Ovary (tissue), 9 donors: Measurements from ENCODE around the gene RASSF5. TPM values are rescaled to one million over a fixed set of nuclear protein-coding genes. Genes with fewer than 3 reads are reported as not detected.

ENCODE experiments used
- DNase-seq, 5 donors: peaks; one replicate each; pipeline ENCODE4 v3.0.0-alpha.2; 2019 to 2020
- H3K27ac ChIP-seq, 2 donors: fragments of 200-600 bp; one replicate each; pipeline versions ENCODE4 v1.5.1 to v1.8.0; 2019 to 2022
- H3K27me3 ChIP-seq: fragments of 200-600 bp; one replicate; pipeline ENCODE4 v1.8.0; 2022
- H3K36me3 ChIP-seq: fragments of 200-600 bp; sonication (generic); one replicate; pipeline ENCODE4 v1.5.1; 2019
- H3K4me1 ChIP-seq: one replicate; pipeline ENCODE4 v1.8.1; 2013; ENCODE audit warnings: mild to moderate bottlenecking, moderate library complexity; ENCODE audit not compliant: insufficient read depth
- H3K4me3 ChIP-seq: fragments of 200-600 bp; sonication (generic); one replicate; pipeline ENCODE4 v1.5.1; 2017
- H3K9me3 ChIP-seq, 2 donors: fragments of 200-600 bp in 1 of 2; sonication (generic) in 1 of 2; one replicate each; pipeline versions ENCODE4 v1.5.1 to v1.8.1; 2013 to 2019; ENCODE audit warnings: mild to moderate bottlenecking in 1 of 2, moderate library complexity in 1 of 2
- EP300 ChIP-seq: sonication (generic); formaldehyde crosslinking; IDR thresholded peaks from one replicate; pipeline ENCODE4 v1.6.1; 2017; ENCODE audit warnings: antibody characterized with exemption
- POLR2A ChIP-seq: fragments of 450-650 bp; IDR thresholded peaks from one replicate; pipeline ENCODE4 v1.6.1; 2017; ENCODE audit warnings: antibody characterized with exemption, mild to moderate bottlenecking, moderate library complexity
- WGBS, 3 donors: extraction: QIAGEN DNeasy Blood & Tissue Kit in 1 of 3; methylation state at CpG; one replicate each; pipeline versions ENCODE4 v1.1.5 to v1.1.7; 2013 to 2017; 5-methylcytosine and 5-hydroxymethylcytosine counted together
- intact Hi-C, 4 donors: fragments of 100-400 bp; cut with DNase I; formaldehyde crosslinking; loops; one replicate each; pipeline versions ENCODE4 v1.11.0 to v1.15.1; 2022 to 2023
- polyA plus RNA-seq, 2 donors: library from polyadenylated mRNA; stranded (reverse); fragments of 200-250 nt in 1 of 2; fragments of 350-450 nt in 1 of 2; fragmentation: Illumina TruSeq in 1 of 2; extraction: RNeasy Lipid Tissue Mini Kit (QIAGEN cat#74804) in 1 of 2; gene quantifications; one replicate each; pipeline ENCODE4 v1.2.3, GENCODE V29; 2013 to 2014
- total RNA-seq, 7 donors: library from RNA; depleted of rRNA in 2 of 7; stranded (reverse); fragments of >200 nt in 2 of 7; fragmentation: NEBNext Ultra II Directional in 3 of 7; extraction: Animal tissue kit (Norgen Biotek cat#: 25700) in 3 of 7; gene quantifications; one replicate each; pipeline versions ENCODE4 v1.1.0 to v1.2.4, GENCODE V29; 2016 to 2023
- TF ChIP-seq, protein P1 (sequence below), 3 donors: fragments of 450-650 bp in 2 of 3; fragments of 200-600 bp in 1 of 3; IDR thresholded peaks; one replicate each; pipeline versions ENCODE4 v1.5.1 to v1.8.0; 2016 to 2022; ENCODE audit warnings: antibody characterized with exemption in 3 of 3, mild to moderate bottlenecking in 1 of 3
- donor health status: DM: no; HTN: no; CAD: no; lungs with moderate emphysema.
- donor health status: DM: no; HTN: no; CAD: no.
- donor health status: Bipolar disorder and iron deficiency.
- donor health status: DM: yes; HTN: yes; CAD: no.
- donor health status: DM: no; HTN: no; CAD: no.
- donor health status: DM: yes; HTN: yes; CAD: no.

RASSF5 gene
- total and polyA plus RNA-seq, 9 donors = 1.8 to 11.8 (median 5.3) TPM

DNA sequence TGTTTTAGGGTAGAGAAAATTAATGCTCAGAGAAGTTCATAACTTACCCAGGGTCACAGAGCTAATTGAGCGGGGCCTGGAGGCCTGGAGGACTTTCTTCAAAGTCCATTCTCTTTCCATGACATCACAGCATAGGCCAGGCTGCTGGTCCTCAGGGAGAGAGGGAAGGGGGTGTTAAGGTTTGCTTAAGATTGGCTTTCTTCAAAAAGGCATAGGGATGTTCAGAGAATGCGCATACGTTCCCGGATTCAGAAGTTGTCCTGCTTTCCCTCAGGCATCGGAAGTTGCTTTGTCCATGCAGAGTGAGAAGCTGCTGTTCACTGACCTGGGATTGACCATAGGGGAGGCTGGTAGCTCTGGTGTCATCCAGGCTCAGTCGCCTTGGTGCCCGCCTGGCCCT, 25.0 kb downstream of the RASSF5 start:
- H3K27ac ChIP-seq = no peak overlapping the region
- intact Hi-C loops = no loop called here
- no peaks in the 10 kb centered on the region for H3K9me3 ChIP-seq
- H3K36me3 ChIP-seq = no peaks in the 10 kb centered on the region
- no peak overlapping the region for H3K4me3 ChIP-seq
- H3K27me3 ChIP-seq = no peaks in the 10 kb centered on the region
- TF ChIP-seq POLR2A = no peak
- no peak for TF ChIP-seq EP300
- TF ChIP-seq, protein P1, sequence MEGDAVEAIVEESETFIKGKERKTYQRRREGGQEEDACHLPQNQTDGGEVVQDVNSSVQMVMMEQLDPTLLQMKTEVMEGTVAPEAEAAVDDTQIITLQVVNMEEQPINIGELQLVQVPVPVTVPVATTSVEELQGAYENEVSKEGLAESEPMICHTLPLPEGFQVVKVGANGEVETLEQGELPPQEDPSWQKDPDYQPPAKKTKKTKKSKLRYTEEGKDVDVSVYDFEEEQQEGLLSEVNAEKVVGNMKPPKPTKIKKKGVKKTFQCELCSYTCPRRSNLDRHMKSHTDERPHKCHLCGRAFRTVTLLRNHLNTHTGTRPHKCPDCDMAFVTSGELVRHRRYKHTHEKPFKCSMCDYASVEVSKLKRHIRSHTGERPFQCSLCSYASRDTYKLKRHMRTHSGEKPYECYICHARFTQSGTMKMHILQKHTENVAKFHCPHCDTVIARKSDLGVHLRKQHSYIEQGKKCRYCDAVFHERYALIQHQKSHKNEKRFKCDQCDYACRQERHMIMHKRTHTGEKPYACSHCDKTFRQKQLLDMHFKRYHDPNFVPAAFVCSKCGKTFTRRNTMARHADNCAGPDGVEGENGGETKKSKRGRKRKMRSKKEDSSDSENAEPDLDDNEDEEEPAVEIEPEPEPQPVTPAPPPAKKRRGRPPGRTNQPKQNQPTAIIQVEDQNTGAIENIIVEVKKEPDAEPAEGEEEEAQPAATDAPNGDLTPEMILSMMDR (IDR thresholded peaks at IDR 0.05) = no peak
- H3K4me1 ChIP-seq = no peaks in the 10 kb centered on the region
- WGBS, 3 donors = 93 to 97% (median 95%) methylated on average over 7 of the region's 7 CpGs
- DNase-seq = no peak

DNA sequence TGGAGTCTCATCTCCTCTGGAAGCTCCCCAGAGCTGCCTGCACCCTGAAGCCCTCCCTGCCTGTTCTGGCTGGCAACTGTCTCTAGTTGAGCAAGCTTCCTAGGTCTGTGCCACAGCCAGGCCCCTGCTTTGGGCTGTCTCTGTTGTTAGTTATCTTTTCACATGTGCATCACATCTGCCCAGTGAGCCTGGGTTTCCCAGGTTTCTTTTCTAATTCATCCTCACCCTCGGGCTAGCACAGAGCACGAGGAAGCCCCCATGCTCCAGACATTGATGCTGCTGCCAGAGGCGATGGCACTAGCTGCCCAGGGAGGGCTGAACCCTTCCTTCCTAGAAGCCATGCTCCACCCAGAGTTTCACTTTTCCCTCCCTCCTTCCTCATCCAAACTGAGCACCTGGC, 27.2 kb downstream of the RASSF5 start:
- TF ChIP-seq EP300 = no peak
- TF ChIP-seq POLR2A = no peak
- TF ChIP-seq, protein P1 (IDR thresholded peaks at IDR 0.05) = no peak
- H3K4me3 ChIP-seq = no peak overlapping the region
- intact Hi-C loops = no loop called here
- WGBS, 3 donors = 93 to 98% (median 94%) methylated on average over 3 of the region's 3 CpGs
- H3K27ac ChIP-seq = no peak overlapping the region
- no peak for DNase-seq
- H3K9me3 ChIP-seq = no peaks in the 10 kb centered on the region
- H3K27me3 ChIP-seq = no peaks in the 10 kb centered on the region
- H3K4me1 ChIP-seq = peaks cover under 1% of the 10 kb centered on the region
- H3K36me3 ChIP-seq = no peaks in the 10 kb centered on the region

DNA sequence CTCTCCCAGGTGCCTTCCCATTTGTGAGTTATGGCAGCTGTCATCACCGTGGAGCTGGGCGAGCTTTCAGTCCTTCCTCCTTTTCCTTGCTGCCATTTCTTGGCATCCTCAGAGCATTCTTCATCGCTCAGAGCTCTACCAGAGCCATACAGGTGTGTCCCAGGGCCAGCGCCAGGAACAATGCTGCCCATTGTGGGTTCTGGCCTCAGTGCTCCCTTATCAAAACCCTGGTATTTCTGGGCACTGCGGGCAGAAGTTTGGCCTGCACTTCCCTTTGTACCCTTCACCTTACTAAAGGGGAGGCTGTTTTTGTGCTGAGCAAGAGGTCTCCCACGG, 28.5 kb downstream of the RASSF5 start:
- intact Hi-C loops = no loop called here
- no peak overlapping the region for H3K4me3 ChIP-seq
- no peaks in the 10 kb centered on the region for H3K36me3 ChIP-seq
- peaks cover 9% of the 10 kb centered on the region for H3K4me1 ChIP-seq
- no peaks in the 10 kb centered on the region for H3K27me3 ChIP-seq
- DNase-seq = no peak
- WGBS, 3 donors = 81 to 92% (median 81%) methylated on average over 6 of the region's 6 CpGs
- TF ChIP-seq POLR2A (no peak), EP300 (no peak)
- TF ChIP-seq, protein P1 (IDR thresholded peaks at IDR 0.05) = no peak
- no peaks in the 10 kb centered on the region for H3K9me3 ChIP-seq
- no peak overlapping the region for H3K27ac ChIP-seq

DNA sequence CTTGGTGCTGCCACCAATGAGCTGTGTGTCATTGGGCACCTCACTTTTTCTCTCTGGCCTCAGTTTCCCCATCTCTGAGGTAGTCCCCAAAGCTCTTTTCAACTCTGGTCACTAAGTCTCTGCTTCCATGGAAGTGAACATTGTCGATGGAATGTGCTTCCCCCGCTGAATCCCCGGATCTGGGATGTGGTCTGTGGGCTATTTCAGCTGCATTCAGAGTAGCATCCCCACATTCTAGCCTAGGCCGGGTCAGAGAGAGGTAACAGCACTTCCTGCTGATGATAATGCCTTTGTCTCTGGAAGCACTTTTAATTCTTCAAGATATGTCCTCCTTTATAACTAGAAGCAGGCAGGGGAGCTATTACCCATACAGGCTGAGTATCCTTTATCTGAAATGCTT, 29.8 kb downstream of the RASSF5 start:
- Histone ChIP-seq H3K36me3 (no peaks in the 10 kb centered on the region), H3K27me3 (no peaks in the 10 kb centered on the region), H3K27ac (no peak overlapping the region), H3K9me3 (no peaks in the 10 kb centered on the region), H3K4me3 (no peak overlapping the region), H3K4me1 (peaks cover 9% of the 10 kb centered on the region)
- intact Hi-C loops = no loop called here
- no peak for DNase-seq
- no peak for TF ChIP-seq EP300
- TF ChIP-seq, protein P1 (IDR thresholded peaks at IDR 0.05) = no peak
- no peak for TF ChIP-seq POLR2A
- WGBS, 3 donors = 59 to 83% (median 76%) methylated on average over 4 of the region's 4 CpGs
